Ecto neural progenitor cell (in vitro differentiated cells): Measurements from ENCODE around the gene HNRNPAB.
A peak's percentile ranks its signal among the peaks of the same experiment; 100 is the strongest.
"Not testable (repeated sequence)": the region's sequence is repeated elsewhere in the genome, so short reads cannot be mapped to it uniquely, and the experiment has no call there.

Experiments used
- DNase-seq: peaks from one replicate; pipeline ENCODE4 v3.0.0-alpha.2; 2018; ENCODE audit warnings: low spot score

HNRNPAB gene

GRCh38 chr5:178196986-178197385 lies 7.3 kb upstream of the HNRNPAB start:
- DNase-seq: no peak

- not testable (repeated sequence) for DNase-seq
Measured at GRCh38 chr5:178198151-178198550, 6.2 kb upstream of the HNRNPAB start.

DNA sequence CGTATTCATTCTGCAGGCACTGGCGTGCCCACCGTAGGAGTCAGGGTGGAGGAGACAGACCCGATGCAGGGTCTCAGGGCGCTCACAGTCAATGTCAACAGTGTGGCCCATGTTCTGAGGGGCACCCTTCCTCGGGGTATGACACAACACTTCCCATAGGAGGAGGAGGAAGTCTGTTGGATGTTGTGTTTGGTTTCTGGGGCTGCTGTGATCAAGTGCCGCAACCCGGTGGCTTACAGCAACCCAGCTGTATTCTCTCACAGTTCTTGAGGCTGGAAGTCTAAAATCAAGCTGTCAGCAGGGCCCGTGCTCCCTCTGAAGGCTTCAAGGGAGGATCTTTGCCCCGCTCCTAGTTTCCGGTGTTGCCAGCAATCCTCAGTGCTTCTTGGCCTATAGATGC lies 5.6 kb upstream of the HNRNPAB start:
- DNase-seq: no peak

DNA sequence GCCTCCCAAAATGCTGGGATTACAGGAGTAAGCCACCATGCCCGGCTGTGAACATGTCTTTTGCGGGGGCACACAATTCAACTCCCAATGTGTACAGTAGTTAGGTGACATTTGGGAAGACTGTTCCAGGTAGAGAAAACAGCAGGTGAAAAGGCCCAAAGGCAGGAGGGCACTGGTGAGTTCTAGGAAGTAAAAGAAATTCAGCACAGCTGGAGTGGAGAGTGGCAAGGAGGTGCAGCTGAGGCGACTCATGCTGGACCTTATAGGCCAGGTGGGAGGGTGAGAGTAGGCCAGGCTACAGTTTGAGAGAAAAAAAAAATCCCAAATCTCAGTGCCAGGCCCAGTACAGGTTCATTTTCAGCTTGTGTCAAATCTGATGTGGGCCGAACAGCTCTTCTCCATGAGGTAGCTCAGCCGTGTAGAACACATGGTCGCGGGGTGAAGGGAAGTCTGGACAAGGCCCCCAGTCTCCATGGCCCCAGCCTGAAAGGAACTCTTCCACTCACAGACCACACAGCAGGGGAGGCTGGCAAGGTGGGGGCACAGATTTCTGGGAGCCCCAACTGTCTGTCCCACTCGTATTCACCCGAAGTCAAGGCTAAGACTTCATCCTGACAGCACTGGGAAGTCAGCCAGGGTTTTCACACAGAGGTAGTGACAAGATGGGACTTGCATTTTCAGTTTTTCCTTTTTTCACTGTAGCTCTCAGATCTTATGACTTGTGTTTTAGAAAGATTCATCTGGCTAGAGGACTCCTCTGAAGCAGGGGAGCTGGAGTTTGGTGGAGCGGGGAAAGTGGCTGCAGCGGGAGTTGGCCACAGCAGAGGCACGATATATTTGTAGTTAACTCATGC lies 4.5 kb upstream of the HNRNPAB start:
- no peak for DNase-seq

DNA sequence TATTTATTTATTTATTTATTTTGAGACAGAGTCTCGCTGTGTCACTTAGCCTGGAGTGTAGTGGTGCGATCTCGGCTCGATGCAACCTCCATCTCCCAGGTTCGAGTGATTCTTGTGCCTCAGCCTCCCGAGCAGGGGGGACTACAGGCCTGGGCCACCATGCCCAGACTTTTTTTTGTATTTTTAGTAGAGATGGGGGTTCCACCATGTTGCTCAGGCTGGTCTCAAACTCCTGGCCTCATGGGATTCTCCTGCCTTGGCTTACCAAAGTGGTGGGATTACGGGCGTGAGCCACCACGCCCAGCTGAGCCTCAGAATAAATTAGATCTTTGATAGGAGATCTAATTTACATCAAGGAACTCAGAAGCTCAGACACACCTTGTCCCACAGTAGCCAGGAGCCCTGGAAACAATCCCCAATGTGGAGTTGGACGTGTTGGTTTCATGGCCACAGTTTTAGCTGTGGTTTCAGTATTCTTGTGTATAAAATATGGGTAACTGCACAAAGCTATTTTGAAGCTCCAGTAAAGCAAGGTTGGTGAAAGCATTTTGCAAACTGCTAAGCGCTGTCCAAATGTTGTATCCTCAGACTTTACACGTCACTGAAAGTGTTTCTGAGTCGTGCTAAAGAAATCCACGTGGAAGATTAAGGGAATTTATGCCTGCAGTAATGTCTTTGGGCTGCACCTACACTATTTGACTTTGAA lies 3.0 kb upstream of the HNRNPAB start:
- DNase-seq: no peak

DNA sequence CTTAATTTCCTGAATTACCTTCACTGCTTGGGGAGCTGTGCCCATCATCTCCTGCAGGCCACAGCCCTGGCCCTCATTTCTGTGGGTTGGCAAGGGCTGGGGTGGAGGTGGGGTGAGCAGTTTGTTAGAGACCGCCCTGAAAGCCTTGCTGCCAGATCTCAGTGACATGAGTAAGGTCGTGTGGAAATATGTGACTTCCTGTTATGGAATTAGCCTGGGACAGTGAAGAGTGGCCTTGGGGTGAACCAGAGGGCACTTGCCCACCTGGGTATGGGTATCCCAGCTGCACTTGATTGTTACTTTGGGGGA lies 2.5 kb upstream of the HNRNPAB start:
- DNase-seq: no peak

- DNase-seq: no peak
Measured at GRCh38 chr5:178202541-178202940, 1.8 kb upstream of the HNRNPAB start.

- no peak for DNase-seq
Measured at GRCh38 chr5:178203670-178204181, 607 bp upstream of the HNRNPAB start.

- peak; percentile 81 for DNase-seq
Measured at GRCh38 chr5:178204935-178205748, 809 bp downstream of the HNRNPAB start.

DNA sequence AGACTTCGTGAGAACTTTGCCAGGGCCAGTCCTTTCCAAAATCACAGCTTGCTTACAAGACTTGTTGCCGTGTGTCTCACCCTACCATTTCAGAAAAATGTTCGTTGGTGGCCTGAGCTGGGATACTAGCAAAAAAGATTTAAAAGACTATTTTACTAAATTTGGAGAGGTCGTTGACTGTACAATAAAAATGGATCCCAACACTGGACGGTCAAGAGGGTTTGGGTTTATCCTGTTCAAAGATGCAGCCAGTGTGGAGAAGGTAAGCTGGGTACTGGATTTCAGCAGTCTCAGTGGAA lies 1.4 kb downstream of the HNRNPAB start:
- DNase-seq: no peak

- no peak for DNase-seq
Measured at GRCh38 chr5:178206166-178207101, 2.1 kb downstream of the HNRNPAB start.

DNA sequence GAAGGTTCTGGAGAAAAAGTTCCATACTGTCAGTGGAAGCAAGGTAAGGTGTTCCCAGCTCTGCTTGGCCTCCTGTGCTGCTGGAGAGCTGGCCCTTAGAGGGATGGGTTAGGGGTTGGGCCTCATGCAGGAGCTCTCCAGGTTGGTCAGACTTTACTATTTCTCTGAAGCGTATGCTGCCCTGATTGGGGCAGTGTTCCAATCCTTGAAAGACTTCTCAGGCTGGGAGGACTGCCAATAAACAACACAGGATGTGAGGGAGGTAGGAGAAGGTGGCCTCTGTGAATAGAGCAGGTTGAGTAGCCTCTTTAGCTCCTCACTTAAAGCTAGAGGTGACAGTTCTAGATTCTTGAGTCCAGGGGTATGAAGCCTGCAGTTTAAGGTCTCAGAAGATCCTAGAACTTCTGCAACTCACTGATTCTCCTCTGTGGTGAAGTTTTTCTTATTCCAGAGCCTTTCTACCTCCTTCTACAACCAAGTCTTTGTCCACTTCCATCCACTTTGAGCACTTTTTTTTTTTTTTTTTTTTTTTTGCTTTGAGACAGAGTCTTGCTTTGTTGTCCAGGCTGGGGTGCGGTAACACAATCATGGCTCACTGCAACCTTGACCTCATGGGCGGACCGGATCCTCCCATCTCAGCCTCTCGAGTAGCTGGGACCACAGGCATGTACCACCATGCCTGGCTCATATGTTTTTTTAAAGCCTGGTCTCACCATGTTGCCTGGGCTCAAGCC lies 3.0 kb downstream of the HNRNPAB start:
- DNase-seq: no peak

GRCh38 chr5:178207917-178208280 lies 3.6 kb downstream of the HNRNPAB start:
- no peak for DNase-seq

GRCh38 chr5:178208540-178209227 lies 4.4 kb downstream of the HNRNPAB start:
- DNase-seq: no peak

GRCh38 chr5:178209334-178210072 lies 5.2 kb downstream of the HNRNPAB start:
- no peak for DNase-seq

GRCh38 chr5:178210073-178210535 lies 5.8 kb downstream of the HNRNPAB start:
- no peak for DNase-seq

- DNase-seq: no peak
Measured at GRCh38 chr5:178210686-178211085, 6.4 kb downstream of the HNRNPAB start.

GRCh38 chr5:178211095-178212048 lies 7.0 kb downstream of the HNRNPAB start:
- DNase-seq: no peak
